ENCODE results near the gene DEDD2.

DEDD2 gene

GRCh38 chr19:42197375-42197817 is 20.1 kb downstream of the DEDD2 start:
- TF ChIP-seq CTCF (IDR thresholded peaks at IDR 0.05; ENCODE audit: low read depth, low read length, missing control alignments), result no peak
- in situ Hi-C loops (cut with HindIII; ENCODE audit: low sequenced_read_pairs), result no loop called here
- no peak overlapping the region for H3K4me3 ChIP-seq (ENCODE audit: low read depth, low read length)
- no peak for DNase-seq (ENCODE audit: low read depth)

DNA sequence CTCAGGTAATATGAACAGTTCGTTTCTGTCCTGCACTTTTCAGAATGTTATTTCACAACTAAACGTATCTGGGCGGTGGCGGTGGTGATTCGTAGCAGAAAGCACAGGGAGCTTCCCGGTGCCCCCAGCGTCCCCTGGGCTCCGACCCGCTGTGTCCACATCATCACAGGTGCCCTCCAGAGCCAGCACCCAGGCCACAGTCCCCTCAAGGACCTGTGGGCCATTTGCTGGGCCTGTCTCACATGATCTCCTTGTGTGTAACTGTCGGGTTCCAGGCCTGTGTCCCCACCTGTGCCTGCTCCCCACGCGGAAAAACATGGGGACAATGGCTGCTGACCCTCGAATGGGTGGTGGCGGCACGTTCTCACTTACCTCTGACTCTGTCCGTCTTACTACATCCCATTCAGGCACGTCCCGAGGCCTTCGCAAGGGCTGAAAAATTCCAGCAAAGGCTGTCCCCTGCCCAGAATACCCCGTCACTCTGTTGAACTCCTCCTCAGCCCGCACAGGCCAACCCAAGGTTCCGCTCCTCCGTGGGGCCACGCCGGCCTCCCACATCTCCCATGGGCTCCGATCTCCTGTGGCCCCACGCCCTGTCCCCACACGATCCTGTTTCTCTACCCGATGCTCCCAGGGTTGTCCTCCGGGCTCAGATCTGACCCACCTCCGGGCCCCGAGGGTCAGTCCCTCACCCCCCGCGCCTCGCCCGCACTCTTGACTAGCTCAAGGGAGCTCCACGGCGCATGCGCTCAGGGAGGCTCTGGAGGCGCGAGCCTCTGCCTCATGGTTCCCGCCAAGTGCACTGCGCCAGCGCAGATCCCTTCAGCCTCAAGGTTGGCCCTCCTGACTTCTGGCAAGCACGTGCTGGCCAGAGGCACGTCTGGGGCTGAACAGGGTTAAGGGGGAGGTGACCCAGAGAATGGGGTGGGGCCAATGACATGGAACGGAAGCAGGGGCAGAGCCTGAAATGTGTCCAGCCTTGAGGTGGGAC is 21.2 kb downstream of the DEDD2 start:
- TF ChIP-seq CTCF (IDR thresholded peaks at IDR 0.05; ENCODE audit: low read depth, low read length, missing control alignments), result no peak
- in situ Hi-C loops (cut with HindIII; ENCODE audit: low sequenced_read_pairs), result no loop called here
- no peak for DNase-seq (ENCODE audit: low read depth)
- no peak overlapping the region for H3K4me3 ChIP-seq (ENCODE audit: low read depth, low read length)

- in situ Hi-C loops (cut with HindIII; ENCODE audit: low sequenced_read_pairs), result no loop called here
- DNase-seq (ENCODE audit: low read depth), result no peak
- no peak overlapping the region for H3K4me3 ChIP-seq (ENCODE audit: low read depth, low read length)
- TF ChIP-seq CTCF (IDR thresholded peaks at IDR 0.05; ENCODE audit: low read depth, low read length, missing control alignments), result no peak
These were observed 23.8 kb downstream of the DEDD2 start for GRCh38 chr19:42193706-42194105.

DNA sequence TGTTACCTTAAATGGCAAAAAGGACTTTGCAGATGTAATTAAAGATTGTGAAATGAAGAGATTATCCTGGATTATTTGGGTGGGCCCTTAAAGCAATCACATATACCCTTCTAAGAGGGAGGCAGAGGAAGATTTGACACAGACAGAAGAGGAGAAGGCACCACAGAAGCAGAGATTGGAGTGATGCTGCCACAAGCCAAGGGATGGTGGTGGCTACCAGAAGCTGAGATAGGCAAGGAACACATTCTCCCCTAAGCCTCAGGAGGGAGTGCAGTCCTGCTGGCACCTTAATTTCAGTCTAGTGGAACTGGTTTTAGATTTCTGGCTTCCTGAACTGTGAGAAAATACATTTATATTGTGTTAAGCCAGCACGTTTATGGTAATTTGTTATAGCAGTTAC is 24.2 kb downstream of the DEDD2 start:
- DNase-seq (ENCODE audit: low read depth), result no peak
- in situ Hi-C loops (cut with HindIII; ENCODE audit: low sequenced_read_pairs), result no loop called here
- H3K4me3 ChIP-seq (ENCODE audit: low read depth, low read length), result no peak overlapping the region
- no peak for TF ChIP-seq CTCF (IDR thresholded peaks at IDR 0.05; ENCODE audit: low read depth, low read length, missing control alignments)

- in situ Hi-C loops (cut with HindIII; ENCODE audit: low sequenced_read_pairs), result no loop called here
- no peak for TF ChIP-seq CTCF (IDR thresholded peaks at IDR 0.05; ENCODE audit: low read depth, low read length, missing control alignments)
- H3K4me3 ChIP-seq (ENCODE audit: low read depth, low read length), result no peak overlapping the region
- no peak for DNase-seq (ENCODE audit: low read depth)
These were observed 25.6 kb downstream of the DEDD2 start for GRCh38 chr19:42191855-42192254.

GRCh38 chr19:42191330-42191729 is 26.1 kb downstream of the DEDD2 start:
- DNase-seq (ENCODE audit: low read depth), result no peak
- in situ Hi-C loops (cut with HindIII; ENCODE audit: low sequenced_read_pairs), result no loop called here
- no peak overlapping the region for H3K4me3 ChIP-seq (ENCODE audit: low read depth, low read length)
- TF ChIP-seq CTCF (IDR thresholded peaks at IDR 0.05; ENCODE audit: low read depth, low read length, missing control alignments), result no peak

Data from astrocyte of the cerebellum (primary cell).